Stimulated activated CD8-positive, alpha-beta memory T cell treated with anti-CD3 and anti-CD28 coated beads, Interleukin-4, amount 100 ng/mL, for 4 hours (primary cell): ENCODE results near the gene GPC6.

Experiments used
- DNase-seq, 2 donors: peaks; one replicate each; pipeline ENCODE4 v3.0.0-alpha.2; 2020; ENCODE audit warnings: low read depth in 2 of 2, low spot score in 1 of 2

Gene GPC6

DNA sequence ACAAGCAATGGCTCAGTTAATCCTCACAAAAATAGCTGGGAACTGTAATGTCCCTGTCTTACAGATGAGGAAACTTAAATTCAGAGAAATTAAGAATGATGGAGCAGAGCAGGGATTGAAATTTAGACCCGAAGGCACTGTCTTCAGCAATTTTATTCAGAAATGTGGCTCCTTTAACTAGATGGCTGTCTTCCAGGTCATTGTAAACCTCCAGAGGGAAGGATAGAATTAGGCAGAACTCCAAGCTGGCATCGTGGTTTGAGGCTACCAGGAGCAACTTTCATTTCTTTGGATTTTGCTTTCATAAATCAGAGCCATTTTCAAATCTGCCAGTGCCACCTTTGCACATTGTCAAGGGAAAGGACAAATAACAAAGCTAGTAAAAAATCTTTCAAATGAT, 913.9 kb downstream of the GPC6 start:
- DNase-seq, result no peak

DNA sequence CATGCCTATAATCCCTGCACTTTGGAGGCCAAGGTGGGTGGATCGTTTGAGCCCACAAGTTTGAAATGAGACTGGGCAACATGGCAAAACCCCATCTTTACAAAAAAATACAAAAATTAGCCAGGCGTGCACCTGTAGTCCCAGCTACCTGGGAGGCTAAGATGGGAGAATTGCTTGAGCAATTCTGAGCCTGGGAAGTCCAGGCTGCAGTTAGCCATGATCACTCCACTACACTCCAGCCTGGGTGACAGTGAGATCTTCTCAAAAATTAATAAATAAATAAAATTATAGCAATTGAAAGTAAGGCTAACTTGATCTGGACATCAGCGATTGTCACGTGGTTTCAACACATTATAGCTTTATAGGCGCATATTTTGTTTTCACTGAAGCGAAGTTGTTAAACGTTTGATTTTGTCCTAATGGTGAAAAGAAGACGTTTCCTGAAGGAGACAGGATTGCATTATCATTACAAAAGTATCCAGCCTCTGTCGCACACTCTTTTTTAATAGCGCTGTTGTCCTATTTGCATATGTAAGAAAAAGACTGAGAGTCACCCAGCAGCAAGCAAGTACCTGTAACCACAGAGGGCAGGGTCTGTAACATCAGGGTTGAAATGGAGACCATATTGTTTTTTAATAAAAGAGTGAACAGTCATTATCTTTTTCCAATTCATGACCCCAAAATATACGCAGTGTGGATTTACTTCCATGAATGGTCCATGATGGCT, 917.2 kb downstream of the GPC6 start:
- no peak for DNase-seq

DNA sequence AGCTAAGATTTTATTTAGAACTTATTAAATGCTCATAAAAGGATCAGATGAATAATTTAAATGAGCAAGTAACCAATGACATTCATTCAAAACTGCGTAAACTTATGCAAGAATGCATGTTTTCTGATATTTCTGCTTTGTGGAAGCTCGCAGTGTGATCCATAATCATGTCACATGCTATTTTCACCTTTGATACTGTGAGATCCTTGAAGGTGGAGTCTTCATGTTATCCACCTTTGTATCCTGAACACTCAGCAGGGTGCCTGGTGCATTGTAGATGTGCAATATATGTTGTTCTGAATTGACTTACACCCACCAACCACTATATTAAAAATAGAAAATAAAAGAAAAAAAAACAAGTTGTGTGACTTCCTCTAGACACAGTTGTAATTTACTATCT, 919.4 kb downstream of the GPC6 start:
- no peak for DNase-seq

DNA sequence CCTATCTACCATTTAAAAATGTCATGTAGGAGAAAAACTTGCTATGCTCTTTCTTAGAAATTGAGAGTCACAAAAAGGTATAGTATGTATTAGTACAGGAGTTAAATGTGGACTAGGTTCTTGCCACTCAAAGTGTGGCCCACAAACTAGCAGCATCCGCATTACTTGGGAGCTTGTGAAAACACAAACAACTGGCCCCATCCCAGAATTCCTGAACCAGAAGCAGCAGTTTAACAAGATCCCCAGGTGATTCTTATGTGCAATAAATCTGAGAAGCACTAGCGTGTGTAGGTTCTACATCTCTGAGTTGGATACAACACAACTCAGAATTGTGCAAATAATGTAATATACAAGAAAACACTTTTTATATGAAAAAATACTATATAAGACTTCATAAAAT, 927.0 kb downstream of the GPC6 start:
- no peak for DNase-seq

DNA sequence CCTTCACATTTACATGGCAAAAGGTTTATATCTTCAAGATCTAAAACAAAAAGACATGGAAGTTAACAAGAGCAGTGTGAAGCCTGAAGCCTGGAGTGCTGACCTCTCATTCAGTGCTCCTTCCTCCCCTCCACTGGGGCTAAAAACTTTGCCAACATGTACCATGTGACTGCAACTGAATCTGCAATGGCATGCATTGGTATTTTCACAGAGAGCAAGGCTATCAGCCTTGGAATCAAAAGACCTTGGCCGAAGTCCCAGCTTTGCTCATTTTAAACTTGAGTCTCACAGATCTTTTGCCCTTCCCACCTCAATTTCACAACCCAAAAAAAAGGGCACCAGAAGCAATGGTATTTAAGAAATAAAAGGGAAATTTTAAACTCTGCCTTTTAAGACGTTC, 927.8 kb downstream of the GPC6 start:
- no peak for DNase-seq

DNA sequence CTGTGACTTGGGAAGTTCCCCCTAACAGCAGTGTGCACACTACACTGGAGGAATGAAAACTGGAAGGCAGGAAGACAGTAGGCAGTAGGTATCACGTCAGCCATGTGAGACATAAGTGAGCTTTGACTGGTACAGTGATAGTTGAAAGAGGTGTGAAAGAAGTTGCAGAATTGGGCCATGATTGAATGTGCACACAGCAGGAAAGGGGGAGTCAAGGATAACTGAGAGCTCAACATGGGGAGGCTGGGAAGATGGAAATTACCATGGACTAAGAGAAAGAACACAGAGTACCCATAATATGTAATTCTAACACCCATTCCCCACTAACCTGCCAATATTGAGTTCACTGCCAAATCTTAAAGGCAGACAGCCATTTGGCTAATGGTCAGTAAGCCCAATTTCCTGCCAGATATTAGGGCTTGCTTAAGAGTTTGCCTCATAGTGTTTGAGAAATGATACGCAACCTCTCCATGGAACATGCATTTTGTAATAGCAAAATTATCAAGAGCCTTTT, 931.2 kb downstream of the GPC6 start:
- no peak for DNase-seq

DNA sequence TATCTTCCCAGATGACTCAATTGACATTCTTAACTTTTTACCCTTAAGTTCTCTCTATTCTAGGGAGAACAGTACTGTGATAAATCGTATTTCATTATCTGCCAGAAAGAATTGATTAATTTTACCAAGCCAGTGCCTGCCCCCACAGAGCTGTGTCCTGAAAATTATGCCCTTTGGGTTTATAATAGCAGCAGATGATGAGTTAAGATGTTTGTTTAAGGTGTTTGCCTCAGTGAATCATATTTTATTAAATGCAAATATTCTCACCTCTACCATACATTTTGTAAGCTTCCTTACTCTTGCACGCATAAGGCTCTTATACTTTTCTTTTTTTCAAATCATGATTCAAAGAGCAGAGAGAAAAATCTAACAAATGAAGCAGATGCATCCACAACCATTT, 934.3 kb downstream of the GPC6 start:
- DNase-seq, result no peak

DNA sequence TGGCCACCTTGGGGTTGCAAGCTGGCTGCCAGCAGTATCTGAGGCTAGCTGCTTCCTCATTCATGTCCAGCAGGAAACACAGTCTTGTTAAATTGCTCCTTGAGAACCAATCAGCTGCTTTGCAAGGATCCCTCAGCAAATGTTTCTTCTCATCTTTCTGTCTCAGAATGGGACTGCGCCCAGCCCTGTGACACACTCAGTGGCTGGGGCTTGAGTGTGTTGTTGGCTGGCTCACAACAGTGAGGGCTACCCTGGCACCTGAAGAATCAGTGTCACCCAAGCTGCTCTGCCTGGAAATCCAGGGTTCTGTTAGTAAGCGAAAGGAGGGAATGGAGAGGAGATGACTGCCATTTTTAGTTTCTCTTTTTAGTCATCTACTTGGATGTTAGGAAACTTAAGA, 935.7 kb downstream of the GPC6 start:
- DNase-seq, result no peak

DNA sequence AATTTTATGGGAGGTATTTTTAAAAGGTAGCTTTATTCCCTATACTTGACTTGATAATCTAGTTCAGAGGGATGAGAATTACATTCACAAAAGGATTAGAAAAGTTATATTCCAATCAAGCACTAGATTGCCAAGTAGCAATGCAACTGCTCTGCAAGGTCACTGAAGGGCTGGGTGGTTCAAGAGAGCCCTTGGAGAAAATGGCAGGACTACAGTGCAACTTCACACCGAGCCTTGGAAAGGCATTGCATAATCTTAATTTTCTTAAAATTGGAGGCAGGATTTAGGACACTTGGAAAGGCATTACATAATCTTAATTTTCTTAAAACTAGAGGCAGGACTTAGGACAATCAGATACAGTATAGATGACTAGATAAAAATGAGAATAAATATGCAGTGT, 936.9 kb downstream of the GPC6 start:
- DNase-seq, result no peak

DNA sequence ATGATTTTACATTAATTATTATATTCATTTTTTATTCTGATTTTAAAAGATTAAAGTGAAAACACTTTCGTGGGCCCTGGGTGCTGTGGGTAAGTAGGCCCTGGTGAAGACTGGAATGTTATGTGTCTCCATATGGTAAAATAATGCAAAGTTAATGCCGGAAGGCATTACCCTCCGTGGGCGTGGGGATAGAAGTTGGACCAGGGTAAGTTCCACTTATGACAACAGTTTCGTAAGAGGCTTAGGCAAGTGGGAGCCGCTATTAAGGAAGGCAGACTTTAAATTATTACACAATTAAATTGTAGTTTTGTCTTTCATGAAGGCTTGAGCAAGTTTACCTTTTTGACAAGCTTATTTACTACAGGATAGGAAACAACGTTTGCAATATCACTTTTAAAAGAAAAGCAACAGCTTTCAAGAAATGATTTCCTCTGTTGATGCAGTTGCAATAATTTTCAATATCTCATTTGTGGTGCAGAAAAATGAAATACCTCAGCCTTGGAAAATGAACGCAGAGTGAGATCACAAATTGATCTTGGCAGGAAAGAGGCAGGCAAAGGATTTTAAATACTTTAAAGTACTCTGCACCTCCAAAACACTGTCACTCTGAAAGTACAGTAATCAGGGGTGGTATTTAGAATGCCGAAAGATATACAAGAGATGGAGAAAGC, 942.3 kb downstream of the GPC6 start:
- no peak for DNase-seq

DNA sequence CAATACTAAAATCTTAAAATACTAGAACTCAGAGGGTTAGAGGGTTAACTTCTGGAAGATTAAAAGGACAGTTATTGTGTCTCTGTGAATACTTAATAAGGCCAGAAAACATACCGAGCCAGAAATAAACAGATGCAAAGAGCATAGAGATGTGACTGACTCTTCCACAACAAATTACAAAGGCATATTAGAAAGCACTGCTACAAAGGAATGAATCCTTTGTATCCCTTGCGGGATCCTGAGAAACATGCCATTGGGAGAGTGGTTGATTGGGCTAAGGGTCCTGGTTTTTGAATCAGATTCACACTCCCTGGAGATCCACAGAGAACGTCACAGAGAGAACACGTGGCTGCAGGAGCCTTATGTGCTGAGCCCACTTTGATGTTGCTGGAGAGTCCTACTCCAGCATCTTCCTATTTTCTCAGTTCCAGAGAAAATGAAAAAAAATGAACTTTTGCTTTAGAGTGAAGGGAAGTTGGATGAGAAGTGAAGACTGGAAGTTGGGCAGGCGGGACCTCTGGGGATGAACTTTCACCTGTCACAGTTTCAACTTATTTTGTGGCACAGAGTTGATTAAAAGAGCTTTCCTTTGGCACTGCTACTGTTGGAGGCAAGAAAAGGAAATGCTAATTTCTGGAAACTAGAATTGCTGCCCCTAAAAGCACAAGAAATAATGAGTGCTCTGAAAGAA, 943.0 kb downstream of the GPC6 start:
- DNase-seq, result no peak

DNA sequence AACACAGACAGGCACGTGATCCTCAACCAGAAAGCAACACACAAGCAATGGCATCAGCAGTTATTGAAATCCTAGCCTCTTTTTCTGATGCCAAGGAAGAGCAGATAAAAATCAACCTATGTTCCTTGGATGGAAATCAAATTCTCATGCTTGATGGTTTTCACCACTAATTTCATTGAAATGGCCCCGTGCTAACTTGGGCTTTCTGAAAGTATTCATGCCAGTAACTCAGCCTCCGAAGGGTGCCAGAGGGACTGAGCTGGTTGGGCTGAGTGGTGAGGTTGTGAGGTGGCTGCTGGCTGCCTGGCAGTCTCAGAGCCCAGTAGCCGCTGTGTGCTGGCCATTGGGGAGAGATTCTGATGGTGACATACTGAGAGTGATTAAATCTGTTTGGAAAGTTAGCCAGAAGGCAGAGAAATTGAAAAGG, 943.6 kb downstream of the GPC6 start:
- DNase-seq, result no peak

DNA sequence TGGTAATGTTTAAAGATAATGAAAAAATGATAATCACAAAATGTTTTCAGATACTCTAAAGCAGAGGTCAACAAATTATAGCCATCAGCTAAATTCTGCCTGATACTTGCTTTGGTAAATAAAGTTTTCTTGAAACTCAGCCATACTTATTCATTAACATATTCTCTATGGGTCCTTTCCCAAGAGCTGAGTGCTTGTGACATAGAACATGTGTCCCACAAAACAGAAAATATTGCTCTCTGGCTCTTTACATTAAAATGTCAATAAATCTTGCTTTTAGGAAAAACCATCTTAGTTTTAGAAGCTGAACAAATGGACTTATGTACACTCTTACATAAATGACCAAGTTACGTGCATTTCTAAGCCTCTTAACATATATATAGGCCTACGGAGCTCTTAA, 945.8 kb downstream of the GPC6 start:
- DNase-seq, result no peak

DNA sequence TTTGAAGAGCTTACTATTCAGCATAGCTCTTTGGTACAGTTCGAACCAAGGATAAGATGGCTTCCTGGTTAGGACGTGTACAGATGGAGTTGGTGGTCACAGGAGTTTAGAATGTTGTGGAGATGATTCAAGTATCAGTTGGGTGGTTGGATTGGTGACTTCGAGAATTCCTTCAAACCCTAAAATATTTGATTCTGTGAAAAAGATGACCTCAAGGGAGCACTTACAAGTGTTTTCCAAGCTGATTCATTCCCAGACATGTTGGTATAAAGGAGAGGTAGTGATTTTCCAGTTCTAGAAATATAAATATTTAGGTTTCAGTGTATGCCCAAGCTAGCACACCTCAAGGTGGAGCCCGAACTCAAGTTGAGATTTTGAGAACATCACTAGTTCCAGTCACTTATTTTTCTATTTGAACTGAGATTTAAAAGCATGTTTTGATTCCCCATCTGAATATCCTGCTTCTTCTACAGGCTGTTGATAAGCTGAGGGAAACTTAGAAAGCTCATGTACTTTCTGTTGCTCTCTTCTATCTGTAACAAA, 946.8 kb downstream of the GPC6 start:
- DNase-seq, result no peak

DNA sequence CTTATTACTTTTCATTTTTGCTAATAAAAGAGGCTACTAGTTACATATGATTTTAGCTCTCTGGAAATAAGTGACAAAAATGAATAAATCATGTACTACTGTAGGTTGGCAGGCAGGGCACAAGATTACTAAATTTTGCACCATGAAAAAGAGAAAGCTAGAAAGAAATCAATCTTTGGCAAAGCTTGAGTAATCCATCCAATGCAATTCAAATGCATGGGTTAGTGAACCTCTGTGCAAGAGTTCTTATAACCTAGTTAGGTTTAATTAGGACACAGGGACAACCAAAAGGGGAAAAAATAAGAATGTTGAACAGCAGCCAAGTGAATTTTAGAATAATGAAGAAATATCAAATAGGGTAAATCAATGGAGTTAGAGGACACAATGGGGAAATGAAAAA, 947.4 kb downstream of the GPC6 start:
- DNase-seq, result no peak

DNA sequence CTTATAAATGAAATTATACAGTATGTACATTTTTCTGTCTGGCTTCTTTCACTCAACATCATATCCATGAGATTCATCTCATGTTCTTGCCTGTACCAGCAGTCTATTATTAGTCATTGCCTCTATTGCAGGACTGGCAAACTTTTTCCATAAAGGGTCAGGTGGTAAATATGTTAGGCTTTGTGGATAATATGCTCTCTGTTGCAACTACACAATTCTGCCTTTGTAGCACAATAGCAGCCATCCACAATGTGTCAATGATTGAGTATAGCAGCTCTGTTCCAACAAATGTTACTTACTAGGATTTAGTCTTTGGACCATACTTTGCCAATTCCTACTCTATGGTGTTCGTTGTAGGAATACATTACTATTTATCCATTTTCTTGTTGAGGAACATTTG, 948.5 kb downstream of the GPC6 start:
- DNase-seq, result no peak

DNA sequence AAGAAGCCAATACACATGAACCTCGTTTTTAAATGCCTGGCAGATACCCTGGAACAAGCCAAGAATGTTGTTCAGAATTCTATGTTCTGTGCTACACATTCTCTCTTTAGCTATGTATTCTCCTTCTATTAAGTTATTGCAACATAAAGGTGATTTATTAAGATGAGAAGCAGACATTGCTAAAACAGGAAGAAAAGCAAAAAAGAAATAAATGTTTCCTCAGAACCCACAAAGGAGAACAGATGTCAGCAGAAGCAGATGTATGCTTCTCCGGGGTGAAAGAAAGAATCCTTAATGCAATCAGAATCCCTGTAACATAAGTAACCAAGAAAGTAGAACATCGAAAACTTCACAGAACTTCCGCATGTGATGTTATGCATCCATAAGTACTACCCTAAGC, 950.0 kb downstream of the GPC6 start:
- no peak for DNase-seq

DNA sequence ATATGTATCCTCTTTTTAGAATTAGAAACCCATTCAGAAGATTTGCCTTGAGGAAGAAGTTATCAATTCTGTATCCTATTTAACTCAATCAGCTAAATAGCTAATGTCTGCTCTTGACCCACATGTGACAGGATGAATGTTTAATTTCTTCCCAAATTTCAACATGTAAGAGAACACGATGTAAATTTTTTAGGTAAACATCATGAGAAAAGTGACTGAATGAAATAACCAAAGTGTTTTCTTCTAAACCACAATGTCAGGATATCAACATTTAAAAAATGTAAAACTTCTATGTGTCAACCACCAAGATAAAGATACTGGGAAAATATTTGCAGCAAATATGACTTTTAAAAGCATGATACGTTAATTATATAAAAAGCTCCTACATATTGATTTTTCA, 950.4 kb downstream of the GPC6 start:
- no peak for DNase-seq

DNA sequence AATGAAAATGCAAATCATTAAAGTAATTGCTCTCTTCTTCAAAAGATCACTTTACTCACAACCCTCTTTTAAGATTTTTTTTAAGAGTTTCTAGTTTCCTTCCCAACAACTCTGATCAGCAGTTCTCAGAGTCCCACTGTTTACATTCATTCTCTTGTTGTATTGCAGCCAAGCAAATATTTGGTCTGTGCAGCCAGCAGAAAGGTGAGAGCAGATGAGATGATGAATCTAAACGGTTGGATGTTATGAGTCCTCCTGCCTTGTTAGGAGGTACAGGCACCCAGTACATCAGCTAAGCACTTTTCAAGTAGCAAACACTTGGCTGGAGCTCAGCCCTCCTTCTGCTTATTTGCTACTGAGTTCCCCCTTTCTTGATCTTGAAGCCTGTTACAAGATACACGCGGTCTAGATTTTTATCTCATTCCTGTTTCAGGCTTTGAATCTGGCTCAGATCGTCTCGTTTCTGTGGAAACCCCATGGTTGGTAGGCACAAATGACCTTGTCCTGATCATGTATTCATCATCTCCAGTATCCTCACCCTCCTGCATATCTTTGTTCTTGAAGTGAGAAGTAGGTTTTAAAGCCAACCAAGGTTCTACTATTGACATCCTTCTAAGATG, 952.1 kb downstream of the GPC6 start:
- DNase-seq, result no peak

DNA sequence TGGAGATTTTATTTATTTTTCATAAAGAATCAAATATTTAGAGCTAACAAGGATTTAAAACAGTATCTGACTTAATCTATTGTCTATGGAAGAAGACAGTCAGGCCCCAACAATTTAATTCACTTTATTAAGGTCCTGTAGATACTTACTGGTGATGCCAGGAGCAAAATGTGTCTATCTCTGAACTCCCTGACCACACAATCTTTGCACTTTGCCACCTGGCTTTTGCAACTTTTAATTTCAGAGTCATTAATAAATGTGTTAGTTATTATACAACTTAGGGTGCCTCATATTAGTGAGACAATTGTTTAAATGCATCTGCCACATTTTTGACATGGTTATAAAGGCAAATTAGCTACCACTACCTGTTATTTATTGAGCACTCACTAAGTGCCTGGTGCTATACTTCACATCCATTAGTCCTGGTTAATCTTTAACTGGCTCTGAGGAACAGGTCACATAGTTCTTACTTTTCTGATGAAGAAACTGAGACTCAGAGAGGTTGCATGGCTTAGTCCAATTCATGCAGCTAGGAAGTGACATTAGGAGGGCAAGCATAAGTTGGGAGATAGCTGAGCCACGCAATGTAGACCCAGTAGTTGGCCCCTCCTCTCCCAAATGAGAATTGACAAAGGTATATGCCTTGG, 955.0 kb downstream of the GPC6 start:
- no peak for DNase-seq

DNA sequence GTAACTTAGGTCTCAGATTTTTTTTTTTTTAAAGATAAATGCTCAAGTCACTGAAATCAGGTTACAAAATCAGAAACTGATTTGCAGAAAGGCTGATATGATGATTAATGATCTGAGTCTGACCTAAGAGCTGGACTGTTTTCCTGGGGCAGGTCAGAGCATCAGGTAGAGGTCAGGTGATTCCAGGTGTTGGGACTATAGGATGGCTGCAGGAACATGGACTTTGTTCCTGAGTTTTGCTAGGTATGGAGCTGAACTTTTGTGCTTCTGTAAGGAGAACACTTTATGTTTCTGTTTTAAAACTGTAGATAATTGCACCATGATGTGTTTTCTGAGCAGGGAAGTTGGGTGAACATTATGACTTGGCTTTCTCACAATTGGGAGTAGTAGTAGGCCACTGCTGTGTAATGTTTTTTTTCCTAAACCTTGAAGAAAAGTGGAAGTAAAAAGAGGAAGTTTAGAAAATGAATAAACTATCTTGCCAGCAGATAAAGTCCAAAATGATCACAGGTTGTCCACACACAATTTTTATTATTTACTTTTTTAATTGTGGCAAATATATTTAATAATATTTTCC, 955.7 kb downstream of the GPC6 start:
- no peak for DNase-seq
